Stimulated activated CD4-positive, alpha-beta T cell treated with anti-CD3 and anti-CD28 coated beads, Interleukin-1b, Interleukin-23, amount 100 ng/mL, for 4 hours (primary cell): ENCODE measurements around the gene GPR85.
A peak's percentile ranks its signal among the peaks of the same experiment; 100 is the strongest.
"Not testable (repeated sequence)": the region's sequence is repeated elsewhere in the genome, so short reads cannot be mapped to it uniquely, and the experiment has no call there.

ENCODE experiments used
- DNase-seq, 2 donors: peaks; one replicate each; pipeline ENCODE4 v3.0.0-alpha.2; 2020; ENCODE audit warnings: low read depth in 2 of 2

The GPR85 gene

DNA sequence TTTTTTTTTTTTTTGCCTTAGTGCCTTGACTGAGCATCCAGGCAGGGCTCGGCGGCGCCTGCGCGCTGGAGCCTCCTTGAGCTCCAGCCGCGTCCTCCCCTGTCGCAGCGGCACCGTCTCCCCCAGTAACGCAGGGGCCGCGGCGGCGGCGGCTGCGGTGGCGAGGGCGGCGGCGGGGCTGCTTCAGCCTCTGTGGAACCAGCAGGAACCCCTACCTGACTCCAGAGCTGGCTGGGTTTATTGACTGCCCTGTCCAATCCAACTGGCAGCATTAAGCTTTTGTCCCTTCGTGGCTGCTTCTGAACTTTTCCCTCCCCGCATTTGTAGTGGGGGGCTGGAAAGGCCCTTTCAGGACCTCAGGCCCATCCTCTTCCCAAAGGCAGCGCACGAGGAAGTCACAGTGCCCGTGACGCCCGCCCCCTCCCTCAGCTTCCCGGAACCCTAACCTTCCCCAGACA, at the start of gene GPR85:
Gene GPR85 (minus strand): TSS at position 397 of the 458 bp plus-strand sequence. CDS start 2,106 bp downstream, outside the sequence.
- DNase-seq = peak in 1 of 2 donors; percentile 5

GRCh38 chr7:113134025-113134424, 47.4 kb upstream of the GPR85 start:
- DNase-seq = no peak

DNA sequence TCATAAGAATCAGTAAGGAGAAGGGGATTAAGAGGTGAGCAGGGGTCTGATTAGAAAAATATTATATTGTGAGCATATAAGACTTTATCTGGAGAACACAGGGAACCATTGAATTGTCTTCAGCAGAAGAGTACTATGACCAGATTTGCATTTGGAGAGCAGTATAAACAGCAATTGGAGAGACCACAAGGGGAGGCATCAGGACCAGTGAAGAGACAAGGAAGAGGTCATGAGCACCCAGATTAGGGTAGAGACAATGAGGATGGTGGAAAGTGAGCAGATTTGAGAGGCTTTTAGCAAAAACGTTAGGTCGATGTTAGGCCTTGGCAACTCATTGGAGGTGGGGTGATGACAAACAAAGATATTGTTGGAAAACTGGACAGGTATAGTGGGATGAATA, 44.7 kb upstream of the GPR85 start:
- DNase-seq = no peak

GRCh38 chr7:113128031-113128430, 41.4 kb upstream of the GPR85 start:
- no peak for DNase-seq

- DNase-seq = no peak
Measured at GRCh38 chr7:113125728-113126127, 39.1 kb upstream of the GPR85 start.

DNA sequence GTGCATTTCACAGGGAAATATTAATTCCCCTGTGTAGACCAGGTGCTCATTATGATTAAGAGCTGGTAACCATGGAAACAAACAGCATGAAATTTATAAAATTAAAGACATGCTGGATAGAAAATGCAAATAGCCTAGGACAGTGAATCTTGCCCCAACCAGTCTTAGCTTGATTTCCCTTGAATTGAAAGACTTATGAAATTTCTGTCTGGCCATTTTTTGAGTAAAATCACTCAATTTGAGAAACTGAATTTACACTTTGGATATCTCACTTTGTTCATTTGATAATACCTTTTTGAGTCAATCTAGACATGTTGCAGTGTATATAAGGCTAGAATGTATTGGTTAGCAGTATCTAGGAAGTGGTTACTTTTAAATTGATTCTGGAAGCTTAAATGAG, 36.1 kb upstream of the GPR85 start:
- no peak for DNase-seq

DNA sequence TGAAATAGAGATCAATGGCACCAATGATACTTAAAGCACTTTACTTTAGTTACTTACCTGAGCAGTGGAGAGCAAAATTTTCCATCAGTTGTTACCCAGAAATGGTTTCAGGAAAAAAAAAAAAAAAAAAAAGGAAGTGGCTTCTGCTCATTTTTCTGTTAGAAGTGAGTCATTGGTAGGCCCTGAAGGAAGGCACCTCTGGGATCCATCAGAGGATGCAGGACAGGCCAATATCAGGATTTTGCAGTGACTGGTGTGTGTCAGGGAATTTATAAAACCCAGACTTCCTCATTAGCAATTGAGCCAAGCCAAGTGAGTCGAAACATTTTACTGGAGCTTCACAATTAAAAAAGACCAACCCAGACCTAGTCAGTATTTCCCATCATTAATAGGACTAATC, 34.0 kb upstream of the GPR85 start:
- no peak for DNase-seq

- no peak for DNase-seq
Measured at GRCh38 chr7:113119429-113119828, 32.8 kb upstream of the GPR85 start.

DNA sequence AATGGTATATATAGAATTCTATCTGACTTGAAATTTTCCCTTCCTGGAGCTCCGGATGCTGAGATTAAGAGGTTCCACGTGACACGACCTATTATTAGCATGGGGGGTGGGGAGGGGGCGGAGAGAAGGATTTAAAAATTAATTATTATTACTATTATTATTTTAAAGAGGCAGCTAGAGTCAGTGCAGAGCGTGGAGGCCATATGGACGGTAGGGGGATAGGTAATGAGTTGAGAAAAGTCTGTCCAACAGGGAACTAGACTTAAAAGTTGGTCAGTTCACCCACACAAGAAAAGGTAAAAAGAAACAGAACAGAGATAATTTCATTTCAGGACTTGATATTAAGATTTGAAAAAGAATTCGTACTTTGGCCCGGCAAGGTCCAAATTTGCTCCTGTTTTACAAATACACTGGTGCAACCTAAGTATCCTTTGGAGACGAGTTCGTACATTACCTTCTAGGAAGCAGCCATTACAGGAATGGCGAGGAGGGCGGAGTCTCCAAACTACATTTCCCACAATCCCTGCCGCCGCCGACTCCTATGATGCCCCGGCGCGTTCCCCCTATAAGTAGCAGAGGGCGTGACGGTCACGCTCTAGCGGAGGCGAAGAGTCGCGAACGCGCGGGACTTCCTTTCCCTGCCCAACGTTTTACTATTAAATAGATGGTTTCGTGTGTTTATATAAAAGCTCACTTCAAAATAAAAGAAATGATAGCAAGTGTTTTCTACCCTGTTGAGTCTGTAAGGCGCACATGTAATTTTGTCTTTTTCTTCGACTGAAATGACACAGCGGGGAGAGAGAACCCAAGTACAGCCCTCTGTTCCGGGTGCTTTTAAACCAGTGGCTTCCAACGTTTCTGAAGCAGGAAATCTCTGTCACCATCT, 31.7 kb upstream of the GPR85 start, which contains the start of gene SMIM30:
Gene SMIM30 (minus strand): TSS at position 481 of the 886 bp plus-strand sequence. CDS start 976 bp downstream, outside the sequence.
- DNase-seq = peak; percentile 80 to 84

GRCh38 chr7:113117374-113117774, 30.7 kb upstream of the GPR85 start:
- DNase-seq = not testable (repeated sequence)

GRCh38 chr7:113113912-113114311, 27.3 kb upstream of the GPR85 start:
- no peak for DNase-seq

- DNase-seq = no peak
Measured at GRCh38 chr7:113109718-113110117, 23.1 kb upstream of the GPR85 start.

DNA sequence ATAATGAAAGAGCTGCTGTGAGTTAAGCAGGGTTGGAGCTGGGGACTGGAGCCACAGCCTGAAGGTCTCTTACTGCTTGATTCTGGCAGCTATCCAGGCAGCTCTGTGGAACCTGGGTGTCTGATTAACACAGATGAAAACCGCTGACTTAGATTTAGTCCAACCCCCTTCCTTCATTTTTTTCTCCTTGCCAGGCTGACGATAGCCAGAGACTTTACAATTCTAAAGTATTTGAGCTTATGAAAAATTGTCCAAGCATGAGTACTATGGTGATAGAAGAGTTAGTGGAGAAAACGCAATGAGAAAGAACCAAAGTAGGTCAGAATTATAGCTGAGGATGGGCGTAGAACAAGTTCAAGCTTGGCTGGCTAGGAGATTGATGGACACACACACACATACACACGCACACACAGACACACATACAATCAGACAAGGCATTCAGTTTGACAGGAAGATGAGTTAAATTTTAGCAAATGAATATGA, 13.5 kb upstream of the GPR85 start:
- DNase-seq = no peak

- DNase-seq = no peak
Measured at GRCh38 chr7:113099284-113099919, 12.8 kb upstream of the GPR85 start.

DNA sequence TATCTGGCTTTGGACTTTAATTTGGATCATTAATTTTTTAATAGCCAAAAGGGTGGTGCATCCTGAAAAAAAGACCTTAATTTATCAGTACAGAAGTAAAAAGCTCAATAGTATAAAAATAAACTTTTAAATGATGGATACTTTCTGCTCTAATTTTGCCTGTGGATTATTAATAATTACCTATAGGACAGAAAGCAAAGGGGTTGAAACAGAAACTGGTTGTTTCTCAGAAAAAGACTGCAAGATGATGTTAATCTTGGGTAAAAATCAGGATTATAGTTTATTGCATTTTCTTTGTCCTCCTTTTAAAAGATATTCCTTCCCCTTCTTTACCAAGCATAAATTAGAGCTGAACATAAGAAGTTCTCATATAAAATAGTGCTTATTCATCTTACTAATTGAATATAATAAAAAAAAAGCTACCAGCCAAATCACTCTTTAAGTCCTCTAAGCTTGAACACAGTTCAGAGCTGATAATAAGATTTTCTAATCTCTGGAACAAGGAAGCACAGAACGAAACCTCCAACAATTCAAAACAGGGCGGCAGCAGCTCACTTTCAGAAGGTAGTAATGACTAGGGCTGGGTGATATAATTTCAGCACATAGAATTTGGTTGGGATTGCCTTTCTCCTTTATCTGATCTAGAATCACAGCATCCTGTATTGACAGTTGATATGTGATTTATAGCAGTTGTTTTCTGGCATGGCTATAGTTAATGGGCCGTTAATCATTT, 8.1 kb upstream of the GPR85 start:
- DNase-seq = no peak

- no peak for DNase-seq
Measured at GRCh38 chr7:113093561-113093960, 6.9 kb upstream of the GPR85 start.

DNA sequence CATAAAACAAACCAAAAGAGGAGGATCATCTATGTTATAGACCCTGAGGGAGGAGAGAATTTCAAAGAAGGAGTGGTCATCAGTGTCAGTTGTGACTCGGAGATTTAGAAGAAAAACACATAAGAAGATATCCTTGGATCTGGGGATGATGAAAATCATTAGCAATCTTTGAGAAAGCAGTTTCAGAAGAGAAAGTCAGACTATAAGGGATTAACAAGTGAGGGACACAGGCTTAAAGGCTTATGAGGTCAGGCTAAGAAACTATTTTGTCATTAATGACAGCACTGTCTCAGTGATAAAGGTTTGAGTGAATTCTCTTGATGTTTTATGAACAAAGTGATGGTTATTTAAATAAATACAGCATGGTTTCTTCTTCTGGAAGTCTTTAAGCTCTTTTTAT, 6.1 kb upstream of the GPR85 start:
- no peak for DNase-seq

- DNase-seq = no peak
Measured at GRCh38 chr7:113087071-113087998, 708 bp upstream of the GPR85 start.

DNA sequence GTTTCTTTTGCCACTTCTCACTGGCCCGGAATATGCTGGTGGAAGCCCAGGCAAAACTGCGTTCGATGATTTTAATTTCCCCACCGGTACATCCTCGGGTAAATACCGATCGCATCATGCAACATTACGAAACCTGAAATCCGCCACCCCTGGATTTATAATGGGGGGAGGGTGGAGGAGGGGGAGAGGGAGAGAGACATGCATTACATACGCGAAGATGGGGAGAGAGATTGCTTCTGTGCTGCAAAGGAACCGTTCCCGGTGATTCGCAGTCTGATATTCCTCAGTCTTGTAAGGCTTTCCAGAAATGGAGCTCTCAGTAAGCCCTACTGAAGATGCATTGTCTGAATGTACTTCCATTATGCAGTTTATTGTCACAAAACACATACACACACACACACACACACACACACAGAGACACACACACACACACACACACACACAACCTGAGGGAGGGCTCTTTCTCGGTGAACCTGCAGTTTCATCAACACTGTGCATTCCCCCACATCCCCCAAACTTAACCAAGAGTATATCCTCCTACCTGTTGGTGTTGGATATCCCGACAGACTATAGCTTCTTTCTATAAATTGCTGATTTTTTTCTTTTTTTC, 741 bp downstream of the GPR85 start:
- DNase-seq = no peak

- no peak for DNase-seq
Measured at GRCh38 chr7:113084496-113085172, 2.0 kb downstream of the GPR85 start.
